Spinal cord (tissue), 10 donors: ENCODE measurements around the gene GABRP. TPM values are rescaled to one million over a fixed set of nuclear protein-coding genes. Genes with fewer than 3 reads are reported as not detected.
"Not testable (repeated sequence)": the region's sequence is repeated elsewhere in the genome, so short reads cannot be mapped to it uniquely, and the experiment has no call there.

Experiments used
- DNase-seq, 6 donors: peaks; one replicate each; pipeline versions ENCODE4 v3.0.0 to v3.0.0-alpha.2; 2013 to 2015; ENCODE audit warnings: low spot score in 6 of 6, low read depth in 4 of 6
- H3K27ac ChIP-seq: one replicate; pipeline ENCODE4 v1.5.1; 2013; ENCODE audit warnings: low read depth, low read length, control low read depth
- H3K27me3 ChIP-seq: one replicate; pipeline ENCODE4 v1.6.1; 2013; ENCODE audit warnings: low read length; ENCODE audit not compliant: control insufficient read depth, insufficient read depth
- H3K36me3 ChIP-seq: one replicate; pipeline ENCODE4 v1.6.1; 2013; ENCODE audit warnings: low read length; ENCODE audit not compliant: control insufficient read depth, insufficient read depth
- H3K4me1 ChIP-seq: one replicate; pipeline ENCODE4 v1.6.1; 2013; ENCODE audit warnings: low read length; ENCODE audit not compliant: control insufficient read depth, insufficient read depth
- H3K4me3 ChIP-seq: one replicate; pipeline ENCODE4 v1.5.1; 2013; ENCODE audit warnings: low read depth, low read length, control low read depth
- H3K9me3 ChIP-seq: one replicate; pipeline ENCODE4 v1.6.1; 2013; ENCODE audit warnings: low read length; ENCODE audit not compliant: control insufficient read depth, insufficient read depth
- WGBS: methylation state at CpG from one replicate; pipeline ENCODE4 v1.1.5; 2013; ENCODE audit warnings: missing lambda C conversion rate; ENCODE audit not compliant: insufficient coverage; 5-methylcytosine and 5-hydroxymethylcytosine counted together
- polyA plus RNA-seq, 2 donors: library from polyadenylated mRNA; unstranded; fragments of 120-200 nt; gene quantifications; one replicate each; pipeline ENCODE4 v1.2.1, GENCODE V29; 2013; ENCODE audit not compliant: insufficient read length in 2 of 2
- total RNA-seq, 2 donors: library from RNA; depleted of rRNA in 1 of 2; stranded (reverse); fragments of 120-200 nt in 1 of 2; fragments of >200 nt in 1 of 2; gene quantifications; one replicate each; pipeline versions ENCODE4 v1.2.3 to v1.2.4, GENCODE V29; 2013 to 2014
- donor health status: healthy.

Gene GABRP
- total and polyA plus RNA-seq, 4 donors = 0.10 to 0.76 (median 0.47) TPM

GRCh38 chr5:170762298-170762697 is 21.2 kb upstream of the GABRP start:
- H3K4me1 ChIP-seq, H3K4me3 ChIP-seq, H3K27me3 ChIP-seq, H3K36me3 ChIP-seq, H3K9me3 ChIP-seq, H3K27ac ChIP-seq, DNase-seq: not testable (repeated sequence)
- WGBS = no CpG with 5 or more reads among the region's 9 CpGs

- WGBS = 82% methylated on average over 9 of the region's 9 CpGs
- not testable (repeated sequence) for H3K4me1 ChIP-seq, H3K9me3 ChIP-seq, H3K4me3 ChIP-seq, H3K27ac ChIP-seq, DNase-seq, H3K36me3 ChIP-seq, H3K27me3 ChIP-seq
Measured at GRCh38 chr5:170765868-170766267, 17.7 kb upstream of the GABRP start.

GRCh38 chr5:170769246-170769645 is 14.3 kb upstream of the GABRP start:
- DNase-seq = peak in 2 of 6 donors; percentile 81 to 86
- 43% methylated on average over 1 of the region's 6 CpGs for WGBS
- Histone ChIP-seq H3K27me3 (no peaks in the 10 kb centered on the region), H3K4me1 (peaks cover 2% of the 10 kb centered on the region), H3K4me3 (no peak overlapping the region), H3K27ac (no peak overlapping the region), H3K36me3 (no peaks in the 10 kb centered on the region), H3K9me3 (no peaks in the 10 kb centered on the region)

GRCh38 chr5:170769898-170770416 is 13.6 kb upstream of the GABRP start:
- H3K4me1 ChIP-seq = peaks cover 2% of the 10 kb centered on the region
- H3K27ac ChIP-seq = no peak overlapping the region
- DNase-seq = no peak
- H3K36me3 ChIP-seq = no peaks in the 10 kb centered on the region
- no peaks in the 10 kb centered on the region for H3K9me3 ChIP-seq
- 72% methylated on average over 2 of the region's 5 CpGs for WGBS
- H3K4me3 ChIP-seq = no peak overlapping the region
- no peaks in the 10 kb centered on the region for H3K27me3 ChIP-seq

GRCh38 chr5:170771496-170771895 is 12.0 kb upstream of the GABRP start:
- H3K4me3 ChIP-seq = no peak overlapping the region
- no peaks in the 10 kb centered on the region for H3K9me3 ChIP-seq
- peaks cover 2% of the 10 kb centered on the region for H3K4me1 ChIP-seq
- 95% methylated on average over 14 of the region's 15 CpGs for WGBS
- no peaks in the 10 kb centered on the region for H3K36me3 ChIP-seq
- DNase-seq = no peak
- no peaks in the 10 kb centered on the region for H3K27me3 ChIP-seq
- no peak overlapping the region for H3K27ac ChIP-seq

GRCh38 chr5:170773024-170773985 is 10.2 kb upstream of the GABRP start:
- Histone ChIP-seq H3K27ac (no peak overlapping the region), H3K36me3 (no peaks in the 10 kb centered on the region), H3K9me3 (no peaks in the 10 kb centered on the region), H3K4me3 (no peak overlapping the region), H3K27me3 (no peaks in the 10 kb centered on the region), H3K4me1 (peaks cover 2% of the 10 kb centered on the region)
- no peak for DNase-seq
- WGBS = 94% methylated on average over 11 of the region's 12 CpGs

GRCh38 chr5:170774831-170775230 is 8.7 kb upstream of the GABRP start:
- Histone ChIP-seq H3K27me3 (no peaks in the 10 kb centered on the region), H3K4me1 (no peaks in the 10 kb centered on the region), H3K4me3 (no peak overlapping the region), H3K36me3 (no peaks in the 10 kb centered on the region), H3K9me3 (no peaks in the 10 kb centered on the region), H3K27ac (no peak overlapping the region)
- no peak for DNase-seq
- WGBS = 97% methylated on average over 5 of the region's 5 CpGs

- no CpG with 5 or more reads among the region's 1 CpG for WGBS
- H3K27ac ChIP-seq = no peak overlapping the region
Measured at GRCh38 chr5:170781946-170782345, 1.6 kb upstream of the GABRP start.

GRCh38 chr5:170782438-170782837 is 1.1 kb upstream of the GABRP start:
- H3K36me3 ChIP-seq = no peaks in the 10 kb centered on the region
- H3K4me1 ChIP-seq = peaks cover 19% of the 10 kb centered on the region
- 44% methylated on average over 3 of the region's 6 CpGs for WGBS
- H3K4me3 ChIP-seq = no peak overlapping the region
- DNase-seq = peak in 2 of 6 donors; percentile 56 to 70
- no peaks in the 10 kb centered on the region for H3K27me3 ChIP-seq
- H3K27ac ChIP-seq = no peak overlapping the region
- H3K9me3 ChIP-seq = no peaks in the 10 kb centered on the region

More at GRCh38 chr5:170781946-170782345, 1.6 kb upstream of the GABRP start:
- Histone ChIP-seq H3K9me3 (no peaks in the 10 kb centered on the region), H3K27me3 (no peaks in the 10 kb centered on the region), H3K4me3 (no peak overlapping the region), H3K36me3 (no peaks in the 10 kb centered on the region), H3K4me1 (peaks cover 19% of the 10 kb centered on the region)
- no peak for DNase-seq

GRCh38 chr5:170785416-170785815 is 1.9 kb downstream of the GABRP start:
- Histone ChIP-seq H3K36me3 (no peaks in the 10 kb centered on the region), H3K27me3 (no peaks in the 10 kb centered on the region), H3K9me3 (no peaks in the 10 kb centered on the region), H3K4me1 (peaks cover 22% of the 10 kb centered on the region), H3K4me3 (no peak overlapping the region), H3K27ac (peak overlapping the region; percentile 51)
- peak in 1 of 6 donors; percentile 65 for DNase-seq
- WGBS = 48% methylated on average over 2 of the region's 3 CpGs
